GM12875 (cell line): Measurements from ENCODE around the gene BCAS1.

ENCODE experiments used
- H3K4me3 ChIP-seq: one replicate; pipeline ENCODE4 v1.5.1; 2011; ENCODE audit warnings: low read depth, low read length, control low read depth
- CTCF ChIP-seq: IDR thresholded peaks from 2 replicates; pipeline ENCODE4 v1.5.1; 2011; ENCODE audit warnings: low read depth, mild to moderate bottlenecking, control low read depth, inconsistent platforms, low read length, moderate library complexity, borderline replicate concordance; ENCODE audit not compliant: insufficient read depth

BCAS1 gene

GRCh38 chr20:54094268-54094580, 23.8 kb upstream of the BCAS1 start:
- no peak for TF ChIP-seq CTCF
- H3K4me3 ChIP-seq, result no peak overlapping the region

- no peak for TF ChIP-seq CTCF
- no peak overlapping the region for H3K4me3 ChIP-seq
Measured at GRCh38 chr20:54093423-54094267, 23.3 kb upstream of the BCAS1 start.

GRCh38 chr20:54092021-54092420, 21.6 kb upstream of the BCAS1 start:
- H3K4me3 ChIP-seq, result no peak overlapping the region

GRCh38 chr20:54091120-54091480, 20.7 kb upstream of the BCAS1 start:
- peak; percentile 11; the same call in 1 of the 2 replicates for TF ChIP-seq CTCF
- H3K4me3 ChIP-seq, result no peak overlapping the region

More at GRCh38 chr20:54092021-54092420, 21.6 kb upstream of the BCAS1 start:
- no peak for TF ChIP-seq CTCF

GRCh38 chr20:54090230-54091119, 20.1 kb upstream of the BCAS1 start:
- no peak for TF ChIP-seq CTCF
- no peak overlapping the region for H3K4me3 ChIP-seq

- TF ChIP-seq CTCF, result no peak
- H3K4me3 ChIP-seq, result no peak overlapping the region
Measured at GRCh38 chr20:54088430-54088829, 18.0 kb upstream of the BCAS1 start.
